ENCODE data around the gene NDRG3.
A peak's percentile ranks its signal among the peaks of the same experiment; 100 is the strongest.

Gene NDRG3

DNA sequence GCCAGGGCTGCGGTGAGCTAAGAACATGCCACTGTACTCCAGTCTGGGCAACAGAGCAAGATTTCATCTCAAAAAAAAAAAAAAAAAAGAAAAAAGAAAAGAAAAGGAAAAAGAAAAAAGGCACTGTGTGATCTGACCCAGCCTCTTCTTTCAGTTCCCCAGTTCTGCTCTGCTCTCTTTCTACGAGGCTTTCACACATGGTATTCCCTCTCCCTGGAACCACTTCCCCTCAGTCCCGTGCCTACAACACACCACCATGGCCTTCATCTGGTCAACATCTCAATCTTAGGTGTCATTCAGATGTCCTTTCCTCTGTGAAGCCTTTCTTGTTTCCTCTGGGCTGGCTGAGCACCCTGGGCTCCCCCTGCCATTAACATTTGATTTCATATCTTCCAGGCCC is 29.9 kb upstream of the NDRG3 start:
- TF ChIP-seq CTCF (IDR thresholded peaks at IDR 0.05; ENCODE audit: extremely low read depth, missing control alignments), result no peak
- DNase-seq (ENCODE audit: low spot score), result no peak

DNA sequence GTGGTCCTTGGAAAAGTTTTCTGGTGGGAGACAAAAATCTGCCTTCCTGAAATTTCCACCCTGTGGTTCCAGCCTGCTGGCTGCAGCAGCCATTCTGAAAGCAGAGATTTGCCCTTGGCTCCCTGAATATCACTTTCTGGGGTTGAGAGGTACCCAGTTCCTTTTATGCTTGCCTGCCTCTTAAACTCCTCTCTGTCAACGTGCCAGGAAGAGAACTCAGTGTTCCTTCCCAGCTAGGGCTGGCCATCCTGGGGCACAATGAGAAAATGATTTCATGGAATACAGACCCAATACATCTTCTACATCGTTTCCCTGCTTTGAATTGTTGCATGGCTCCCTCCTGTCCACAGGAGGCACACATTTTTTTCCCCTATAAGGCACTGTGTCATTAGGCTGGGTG is 29.3 kb upstream of the NDRG3 start:
- no peak for DNase-seq (ENCODE audit: low spot score)
- no peak for TF ChIP-seq CTCF (IDR thresholded peaks at IDR 0.05; ENCODE audit: extremely low read depth, missing control alignments)

DNA sequence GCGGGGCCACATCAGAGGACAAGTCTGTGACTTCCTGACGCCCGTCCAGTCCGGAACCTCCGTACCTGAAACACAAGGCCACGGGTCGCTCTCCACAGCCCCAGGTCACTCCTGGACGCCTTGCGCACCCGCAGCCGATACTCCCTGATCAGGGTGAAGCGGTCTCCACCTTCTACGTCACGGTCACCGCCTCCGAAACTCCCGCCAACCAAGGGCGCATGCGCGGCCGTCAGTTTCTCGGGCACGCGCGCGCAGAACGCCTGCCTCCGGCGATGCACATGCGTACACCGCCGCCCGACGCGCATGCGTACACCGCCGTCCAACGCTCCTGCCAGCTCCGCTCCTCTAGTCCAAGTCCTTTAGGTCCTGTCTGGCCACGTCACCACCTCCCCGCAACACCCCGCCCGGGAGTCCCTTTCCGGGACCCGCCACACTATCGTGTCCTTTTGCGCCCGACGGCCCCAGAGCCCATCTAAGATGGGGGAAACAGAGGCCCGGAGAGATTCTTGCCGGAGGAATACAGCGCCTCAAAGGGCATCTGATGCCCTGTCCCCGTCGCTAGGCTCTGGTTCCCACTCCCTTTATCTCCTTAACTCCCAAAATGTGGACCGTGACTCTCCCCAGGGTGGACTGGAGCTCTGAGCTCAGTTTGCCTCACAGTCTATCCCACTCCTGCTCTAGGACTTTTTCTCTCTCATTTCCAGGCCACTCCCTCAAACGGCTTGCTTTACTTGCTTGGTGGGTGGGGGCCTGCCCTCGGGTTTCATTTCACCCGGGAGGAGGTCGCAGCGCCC is 27.9 kb upstream of the NDRG3 start, which contains the start of gene DSN1:
TSS of gene DSN1 (minus strand) at position 167 of the 794 bp plus-strand sequence. CDS start 2,305 bp downstream, outside the sequence.
- DNase-seq (ENCODE audit: low spot score), result peak; percentile 95
- no peak for TF ChIP-seq CTCF (IDR thresholded peaks at IDR 0.05; ENCODE audit: extremely low read depth, missing control alignments)

DNA sequence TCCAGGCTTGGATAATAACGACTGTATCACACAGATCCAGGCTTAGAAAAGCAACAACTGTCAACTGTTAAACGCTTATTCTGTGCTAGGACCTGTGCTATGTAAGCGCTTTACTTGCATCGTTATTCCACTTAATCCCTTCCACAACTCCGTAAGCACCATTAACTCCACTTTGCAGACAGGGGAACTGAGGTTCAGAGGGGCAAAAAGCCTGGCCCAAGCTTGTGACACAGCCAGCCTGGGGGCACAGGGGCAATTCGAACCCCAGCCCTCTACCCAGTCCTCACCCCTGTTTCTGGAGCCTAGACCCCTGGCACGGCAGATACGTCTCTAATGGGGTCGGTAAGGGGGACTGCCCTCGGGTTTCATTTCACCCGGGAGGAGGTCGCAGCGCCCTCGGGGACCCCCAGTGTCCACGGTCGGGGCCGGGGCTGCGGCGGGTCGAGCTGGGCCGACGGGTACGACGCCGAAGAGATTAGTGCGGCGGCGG is 27.3 kb upstream of the NDRG3 start:
- no peak for TF ChIP-seq CTCF (IDR thresholded peaks at IDR 0.05; ENCODE audit: extremely low read depth, missing control alignments)
- no peak for DNase-seq (ENCODE audit: low spot score)

DNA sequence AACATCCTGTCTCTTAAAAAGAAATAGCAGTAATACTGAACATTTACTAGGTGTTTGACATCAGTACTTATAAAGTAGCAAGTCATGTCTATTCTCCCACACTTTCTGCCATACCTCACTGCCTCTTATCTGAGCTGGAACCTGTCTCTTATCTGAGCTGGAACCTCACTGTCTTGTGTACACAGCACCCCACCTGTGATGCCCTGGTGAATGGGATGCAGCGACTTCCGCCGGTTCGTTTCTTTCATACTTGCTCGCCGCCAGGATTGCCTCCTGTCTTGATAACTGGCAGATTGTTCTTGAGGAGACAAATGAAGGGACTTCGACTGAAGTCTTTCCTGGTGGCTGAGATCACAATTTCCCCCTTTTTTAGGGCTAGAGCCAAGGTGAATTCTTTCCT is 24.8 kb upstream of the NDRG3 start:
- no peak for DNase-seq (ENCODE audit: low spot score)
- TF ChIP-seq CTCF (IDR thresholded peaks at IDR 0.05; ENCODE audit: extremely low read depth, missing control alignments), result no peak

DNA sequence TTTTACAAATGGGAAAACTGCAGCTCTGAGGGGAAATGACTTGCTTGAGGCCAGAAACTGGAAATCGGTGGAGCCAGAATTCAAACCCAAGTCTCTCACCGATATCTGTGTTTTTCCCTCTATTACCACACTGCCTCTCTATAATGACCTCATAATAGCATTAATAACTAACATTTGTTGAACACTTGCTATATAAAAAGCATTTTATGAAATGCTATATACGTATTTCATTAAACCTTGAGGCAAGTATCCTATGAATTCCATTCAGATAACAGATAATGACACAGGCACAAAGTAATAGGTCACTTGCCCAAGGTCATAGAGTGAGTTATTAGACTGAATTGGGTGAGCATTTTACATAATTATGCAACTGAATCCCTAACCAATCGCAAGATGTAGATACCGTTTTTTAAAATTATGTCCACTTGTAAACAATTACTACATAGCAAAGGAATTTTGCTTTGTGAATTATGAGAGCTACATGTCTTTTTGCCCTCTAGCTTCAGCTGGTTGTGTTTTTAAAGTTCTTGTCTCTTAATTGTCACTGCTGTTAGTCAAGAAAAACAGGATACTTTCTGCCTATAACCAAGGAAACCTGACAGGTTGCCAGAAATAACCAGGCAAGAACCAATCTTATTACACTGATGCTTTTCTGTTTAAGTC is 23.0 kb upstream of the NDRG3 start:
- no peak for DNase-seq (ENCODE audit: low spot score)
- TF ChIP-seq CTCF (IDR thresholded peaks at IDR 0.05; ENCODE audit: extremely low read depth, missing control alignments), result no peak

DNA sequence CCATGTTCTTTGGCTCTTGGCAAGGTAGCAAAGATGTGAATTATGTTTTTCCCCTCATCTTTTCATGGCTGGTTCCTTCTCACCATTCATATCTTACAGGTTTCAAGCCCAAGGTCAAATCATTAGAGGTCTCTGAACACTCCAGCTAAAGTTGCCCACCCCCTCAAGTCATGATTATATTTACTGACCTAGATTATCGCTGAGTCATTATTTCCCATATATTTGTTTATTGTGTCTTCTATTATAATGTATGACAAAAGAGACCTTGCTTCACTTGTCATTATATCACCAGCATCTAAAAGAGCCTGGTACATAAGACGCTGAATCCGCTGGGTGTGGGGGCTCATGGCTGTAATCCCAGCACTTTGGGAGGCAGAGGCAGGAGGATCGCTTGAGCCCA is 15.2 kb upstream of the NDRG3 start:
- DNase-seq (ENCODE audit: low spot score), result no peak

More for the DNA sequence above, 15.2 kb upstream of the NDRG3 start:
- no peak for TF ChIP-seq CTCF (IDR thresholded peaks at IDR 0.05; ENCODE audit: extremely low read depth, missing control alignments)
